Heart right ventricle (tissue), 16 donors: Measurements from ENCODE around the gene HACD1. TPM values are rescaled to one million over a fixed set of nuclear protein-coding genes. Genes with fewer than 3 reads are reported as not detected.

Source experiments
- ATAC-seq, 8 donors: fragments of 200-7000 bp; cut with Tn5 transposase; one replicate each; pipeline ENCODE4 v1.9.1; 2020; ENCODE audit warnings: mild to moderate bottlenecking in 8 of 8, moderate library complexity in 8 of 8, moderate number of reproducible peaks in 1 of 8
- DNase-seq, 2 donors: peaks; one replicate each; pipeline ENCODE4 v3.0.0-alpha.2; 2020
- H3K27ac ChIP-seq, 10 donors: fragments of 200-600 bp; sonication (generic) in 2 of 10; one replicate each; pipeline versions ENCODE4 v1.5.0 to v1.8.0; 2020 to 2022; ENCODE audit warnings: mild to moderate bottlenecking in 3 of 10
- H3K27me3 ChIP-seq, 7 donors: fragments of 200-600 bp; one replicate each; pipeline ENCODE4 v1.8.0; 2021 to 2022; ENCODE audit warnings: mild to moderate bottlenecking in 2 of 7
- H3K36me3 ChIP-seq, 9 donors: fragments of 200-600 bp; sonication (generic) in 1 of 9; one replicate each; pipeline versions ENCODE4 v1.5.0 to v1.8.0; 2020 to 2022; ENCODE audit warnings: mild to moderate bottlenecking in 2 of 9
- H3K4me1 ChIP-seq, 9 donors: fragments of 200-600 bp; sonication (generic) in 1 of 9; one replicate each; pipeline versions ENCODE4 v1.5.0 to v1.8.0; 2020 to 2022; ENCODE audit warnings: mild to moderate bottlenecking in 4 of 9
- H3K4me3 ChIP-seq, 10 donors: fragments of 200-600 bp; sonication (generic) in 2 of 10; one replicate each; pipeline versions ENCODE4 v1.5.0 to v1.8.0; 2020 to 2022; ENCODE audit warnings: mild to moderate bottlenecking in 7 of 10, moderate library complexity in 2 of 10
- H3K9me3 ChIP-seq, 11 donors: fragments of 200-600 bp in 10 of 11; sonication (generic) in 2 of 11; one replicate each; pipeline versions ENCODE4 v1.5.0 to v1.8.0; 2013 to 2022; ENCODE audit warnings: mild to moderate bottlenecking in 2 of 11, control low read depth in 1 of 11, moderate library complexity in 1 of 11
- CTCF ChIP-seq, 9 donors: fragments of 200-600 bp; sonication (generic) in 2 of 9; IDR thresholded peaks; one replicate each; pipeline versions ENCODE4 v1.5.0 to v1.8.0; 2021 to 2022; ENCODE audit warnings: antibody characterized with exemption in 9 of 9, mild to moderate bottlenecking in 5 of 9, moderate library complexity in 1 of 9
- WGBS, 2 donors: extraction: QIAGEN DNeasy Blood & Tissue Kit; methylation state at CpG; one replicate each; pipeline ENCODE4 v1.1.7; 2013; ENCODE audit warnings: inconsistent platforms in 1 of 2; 5-methylcytosine and 5-hydroxymethylcytosine counted together
- intact Hi-C, 10 donors: fragments of 100-400 bp; cut with DNase I; formaldehyde crosslinking; loops; one replicate each; pipeline versions ENCODE4 v1.11.1 to v1.14.2; 2022
- polyA plus RNA-seq, 2 donors: library from polyadenylated mRNA; stranded (reverse); fragments of 200-250 nt; gene quantifications; one replicate each; pipeline ENCODE4 v1.2.3, GENCODE V29; 2013
- total RNA-seq, 10 donors: library from RNA; stranded (reverse); fragmentation: NEBNext Ultra II Directional in 3 of 10; extraction: Animal tissue kit (Norgen Biotek cat#: 25700) in 3 of 10; gene quantifications; one replicate each; pipeline versions ENCODE4 v1.2.1 to v1.2.4, GENCODE V29; 2021 to 2023
- donor health status: Arrhythmogenic right ventricular cardiomyopathy.
- donor health status: ischemic (EF 13 %, LVEDD 7.1; RV severe dilation, severe dysfunction).
- donor health status: healthy with polysubstance abuse.
- donor health status: DM: no; HTN: yes; CAD: no.
- donor health status: DM: no; HTN: no; CAD: no.
- donor health status: ischemic (EF 25% LVEDD 6.9; RV normal size, moderate dysfunction).
- donor health status: ischemic (EF 25% LVEDD 5.7; RV mildly dilated, moderate dysfunction).
- donor health status: healthy.
- donor health status: DM: yes; HTN: yes; CAD: no.
- donor health status: Ischemic cardiomyopathy.
- donor health status: ischemic (EF 35%, LVEDD 5.7; RV mildly dilated, moderate dysfunction).
- donor health status: nonischemic (EF 11% LVEDD 7.7; RV severe dilation, severe dysfunction).
- donor health status: DM: yes; HTN: yes; CAD: no.
- donor health status: PGD.
- donor health status: ischemic (EF 29% LVEDD 5.4; RV normal size, mild dysfunction).
- donor health status: nonischemic (EF 23%, LVEDD 6.1; RV moderate dilation, normal function).

Gene HACD1
- total and polyA plus RNA-seq, 12 donors = 109 to 242 (median 170) TPM

DNA sequence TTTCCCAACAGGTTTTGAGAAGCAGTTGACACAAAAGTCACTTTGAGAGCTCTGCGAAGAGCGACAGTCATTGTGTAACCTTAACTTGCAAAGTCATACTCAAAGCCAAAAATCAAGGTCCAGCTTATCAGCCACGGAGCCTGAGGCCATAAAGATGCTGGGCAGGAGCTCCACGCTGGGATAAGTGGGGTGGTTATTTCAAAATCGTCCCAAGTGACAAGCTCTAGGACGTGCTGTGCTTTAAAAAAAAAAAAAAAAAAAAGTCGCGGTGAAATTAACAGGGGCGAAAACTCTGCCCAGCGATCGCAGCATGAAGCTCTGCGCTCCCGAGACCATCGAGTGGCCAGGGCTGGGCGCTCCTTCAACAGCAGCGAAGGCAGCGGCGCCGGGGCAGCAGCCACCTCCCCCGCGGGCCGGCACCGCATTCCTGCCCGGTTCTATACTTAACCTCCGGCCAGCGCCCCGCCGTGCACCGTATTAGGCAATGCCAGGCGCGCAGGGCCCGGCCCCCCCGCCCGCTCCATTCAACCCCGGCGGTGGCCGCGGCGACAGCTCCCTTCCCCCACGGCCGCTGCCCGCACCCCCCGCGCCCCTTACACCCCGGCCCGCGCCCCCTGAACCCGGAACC, 657 bp downstream of the HACD1 start:
- WGBS, 2 donors = 2% methylated on average over 35 to 48 of the region's 48 CpGs
- H3K27ac ChIP-seq = peak overlapping the region; percentile 83 to 98 (median 96)
- no peaks in the 10 kb centered on the region for H3K9me3 ChIP-seq
- peaks cover 0 to 28% (median 6%) of the 10 kb centered on the region in 9 donors for H3K4me1 ChIP-seq
- intact Hi-C loops = no loop called here
- peak; percentile 88 to 96 (median 94) for ATAC-seq
- peak; percentile 74 to 79 for DNase-seq
- H3K27me3 ChIP-seq = peaks cover 0 to 21% (median 0%) of the 10 kb centered on the region in 7 donors
- TF ChIP-seq CTCF (IDR thresholded peaks at IDR 0.05) = no peak
- peaks cover 0 to 14% (median 0%) of the 10 kb centered on the region in 9 donors for H3K36me3 ChIP-seq
- H3K4me3 ChIP-seq = peak overlapping the region; percentile 58 to 92 (median 84)

GRCh38 chr10:17609523-17610079, 7.6 kb downstream of the HACD1 start:
- H3K4me1 ChIP-seq = peaks cover 0 to 25% (median 14%) of the 10 kb centered on the region in 9 donors
- H3K27me3 ChIP-seq = no peaks in the 10 kb centered on the region
- no peak for TF ChIP-seq CTCF (IDR thresholded peaks at IDR 0.05)
- peaks cover 0 to 6% (median 0%) of the 10 kb centered on the region in 9 donors for H3K36me3 ChIP-seq
- DNase-seq (no peak), ATAC-seq (no peak)
- 76 to 83% methylated on average over 13 of the region's 13 CpGs for WGBS, 2 donors
- H3K27ac ChIP-seq = no peak overlapping the region
- no peaks in the 10 kb centered on the region for H3K9me3 ChIP-seq
- H3K4me3 ChIP-seq = no peak overlapping the region
- intact Hi-C loops = loop anchor here (5.0 to 10.0 kb wide), 7 partner anchors 128 to 625 kb away; no protein-coding TSS in a partner anchor

- intact Hi-C loops = loop anchor here in 9 of 10 donors (1.0 to 10.0 kb wide), 9 partner anchors 135 to 627 kb away; no protein-coding TSS in a partner anchor
- no peaks in the 10 kb centered on the region for H3K27me3 ChIP-seq
- TF ChIP-seq CTCF (IDR thresholded peaks at IDR 0.05) = peak; percentile 79 to 94 (median 89)
- no peak overlapping the region for H3K4me3 ChIP-seq
- DNase-seq (peak in 1 of 2 donors; percentile 42), ATAC-seq (peak in 7 of 8 donors; percentile 76 to 89 (median 79))
- H3K36me3 ChIP-seq = peaks cover 0 to 7% (median 0%) of the 10 kb centered on the region in 9 donors
- H3K9me3 ChIP-seq = no peaks in the 10 kb centered on the region
- H3K4me1 ChIP-seq = peaks cover 0 to 23% (median 14%) of the 10 kb centered on the region in 9 donors
- WGBS, 2 donors = 59 to 63% methylated on average over 9 of the region's 9 CpGs
- H3K27ac ChIP-seq = peak overlapping the region in 2 of 10 donors; percentile 0 to 5
These were observed 9.4 kb downstream of the HACD1 start for GRCh38 chr10:17607603-17608332.

DNA sequence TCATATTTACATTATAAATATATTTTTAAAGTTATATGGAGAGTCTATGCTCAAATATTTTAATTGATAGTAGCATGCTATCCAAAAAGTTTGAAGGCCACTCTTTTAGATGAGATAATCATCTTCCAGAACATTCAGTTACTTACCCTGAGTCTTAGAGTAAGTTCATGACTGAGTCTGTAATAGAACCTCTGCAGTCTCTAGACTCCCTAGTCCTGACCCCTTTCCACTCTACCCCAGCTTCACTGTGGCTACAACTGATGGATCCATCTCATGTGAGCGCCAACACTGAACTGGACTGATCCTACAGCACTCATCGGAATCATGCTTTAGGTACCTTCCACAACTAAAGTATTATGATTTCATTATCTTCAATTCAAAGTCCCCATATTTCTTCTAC, 10.1 kb downstream of the HACD1 start:
- ATAC-seq = peak in 1 of 8 donors; percentile 39
- Histone ChIP-seq H3K27ac (no peak overlapping the region), H3K9me3 (no peaks in the 10 kb centered on the region), H3K4me3 (no peak overlapping the region), H3K27me3 (no peaks in the 10 kb centered on the region), H3K36me3 (peaks cover 0 to 9% (median 0%) of the 10 kb centered on the region in 9 donors), H3K4me1 (peaks cover 0 to 23% (median 14%) of the 10 kb centered on the region in 9 donors)
- DNase-seq = no peak
- intact Hi-C loops = loop anchor here in 9 of 10 donors (1.0 to 10.0 kb wide), 9 partner anchors 135 to 628 kb away; no protein-coding TSS in a partner anchor
- WGBS, 2 donors = 65 to 71% methylated on average over 2 of the region's 2 CpGs
- no peak for TF ChIP-seq CTCF (IDR thresholded peaks at IDR 0.05)
